GM19463 (cell line): ENCODE data around the gene SCGB1C1.
"Not testable (repeated sequence)": the region's sequence is repeated elsewhere in the genome, so short reads cannot be mapped to it uniquely, and the experiment has no call there.

Experiments used
- ATAC-seq: cut with Tn5 transposase; IDR thresholded peaks from one replicate; pipeline ENCODE4 v1.9.1; 2021; ENCODE audit warnings: mild to moderate bottlenecking, moderate library complexity; ENCODE audit not compliant: unreplicated experiment

SCGB1C1 gene

GRCh38 chr11:236774-237767 is 44.2 kb downstream of the SCGB1C1 start, which contains the start of gene PSMD13:
Gene PSMD13, plus strand, starts transcription at chr11:236976. Its CDS starts 74 bp downstream, at chr11:237050.
- ATAC-seq: peak; percentile 87

- not testable (repeated sequence) for ATAC-seq
Observed at GRCh38 chr11:238346-238745, 45.5 kb downstream of the SCGB1C1 start.

- ATAC-seq: no peak
Observed at GRCh38 chr11:240315-240714, 47.4 kb downstream of the SCGB1C1 start.

- no peak for ATAC-seq
Observed at GRCh38 chr11:241634-242033, 48.8 kb downstream of the SCGB1C1 start.
